Kidney (tissue), 14 donors: Measurements from ENCODE around the gene ST6GALNAC5. TPM values are rescaled to one million over a fixed set of nuclear protein-coding genes. Genes with fewer than 3 reads are reported as not detected.

Experiments
- DNase-seq, 5 donors: peaks; one replicate each; pipeline ENCODE4 v3.0.0-alpha.2; 2013 to 2020
- FAIRE-seq: peaks from 2 replicates; lab custom pipeline; 2012; peaks lifted over from hg19 to GRCh38; lab: Jason Lieb, UNC
- H3K27ac ChIP-seq, 2 donors: one replicate each; pipeline ENCODE4 v1.7.0; 2013; ENCODE audit warnings: low read depth in 2 of 2, low read length in 2 of 2, inconsistent platforms in 1 of 2
- H3K27me3 ChIP-seq: one replicate; pipeline ENCODE4 v1.7.1; 2013; ENCODE audit warnings: low read length, inconsistent platforms; ENCODE audit not compliant: control insufficient read depth, insufficient read depth
- H3K36me3 ChIP-seq, 3 donors: one replicate each; pipeline versions ENCODE4 v1.7.0 to v1.7.1; 2013; ENCODE audit warnings: low read length in 3 of 3, control low read depth in 1 of 3, inconsistent platforms in 1 of 3; ENCODE audit not compliant: insufficient read depth in 3 of 3, control insufficient read depth in 2 of 3
- H3K4me1 ChIP-seq, 3 donors: one replicate each; pipeline versions ENCODE4 v1.7.0 to v1.7.1; 2013; ENCODE audit warnings: low read length in 3 of 3, inconsistent platforms in 1 of 3, low read depth in 1 of 3; ENCODE audit not compliant: control insufficient read depth in 2 of 3, insufficient read depth in 2 of 3
- H3K4me3 ChIP-seq, 3 donors: one replicate each; pipeline versions ENCODE4 v1.7.0 to v1.8.1; 2013; ENCODE audit warnings: low read length in 3 of 3, control low read depth in 1 of 3, inconsistent platforms in 1 of 3
- H3K9ac ChIP-seq, 3 donors: one replicate each; pipeline versions ENCODE4 v1.7.0 to v1.7.1; 2013; ENCODE audit warnings: low read length in 3 of 3, control low read depth in 1 of 3, inconsistent platforms in 1 of 3
- H3K9me3 ChIP-seq, 3 donors: one replicate each; pipeline versions ENCODE4 v1.7.0 to v1.7.1; 2013; ENCODE audit warnings: low read length in 3 of 3, control low read depth in 1 of 3, inconsistent platforms in 1 of 3; ENCODE audit not compliant: control insufficient read depth in 2 of 3, insufficient read depth in 1 of 3
- intact Hi-C: fragments of 100-400 bp; cut with DNase I; formaldehyde crosslinking; loops from one replicate; pipeline ENCODE4 v1.11.1; 2022
- polyA plus RNA-seq: library from polyadenylated mRNA; stranded (reverse); fragments of 350-450 nt; fragmentation: Illumina TruSeq; extraction: RNeasy Lipid Tissue Mini Kit (QIAGEN cat#74804); gene quantifications from one replicate; pipeline ENCODE4 v1.2.3, GENCODE V29; 2014; ENCODE audit warnings: low read depth, low replicate concordance; ENCODE audit not compliant: insufficient read depth
- total RNA-seq: library from RNA; stranded (reverse); fragmentation: NEBNext Ultra II Directional; extraction: Animal tissue kit (Norgen Biotek cat#: 25700); gene quantifications from one replicate; pipeline ENCODE4 v1.2.1, GENCODE V29; 2021
- TF ChIP-seq, protein P1 (sequence below): IDR thresholded peaks from 3 replicates; pipeline ENCODE4 v1.5.1; 2012; ENCODE audit warnings: mild to moderate bottlenecking, moderate library complexity, borderline replicate concordance; ENCODE audit not compliant: insufficient read depth; ENCODE audit errors: extremely low read depth
- donor health status: control.
- donor health status: control.
- donor health status: control.
- donor health status: control.
- donor health status: control.
- donor health status: DM: yes; HTN: yes; CAD: no.
- donor health status: Normal renal cell carcinoma (clear cell type).

ST6GALNAC5 gene
- total and polyA plus RNA-seq, 2 donors from 2014 or later, result 0.34 to 0.50 TPM

DNA sequence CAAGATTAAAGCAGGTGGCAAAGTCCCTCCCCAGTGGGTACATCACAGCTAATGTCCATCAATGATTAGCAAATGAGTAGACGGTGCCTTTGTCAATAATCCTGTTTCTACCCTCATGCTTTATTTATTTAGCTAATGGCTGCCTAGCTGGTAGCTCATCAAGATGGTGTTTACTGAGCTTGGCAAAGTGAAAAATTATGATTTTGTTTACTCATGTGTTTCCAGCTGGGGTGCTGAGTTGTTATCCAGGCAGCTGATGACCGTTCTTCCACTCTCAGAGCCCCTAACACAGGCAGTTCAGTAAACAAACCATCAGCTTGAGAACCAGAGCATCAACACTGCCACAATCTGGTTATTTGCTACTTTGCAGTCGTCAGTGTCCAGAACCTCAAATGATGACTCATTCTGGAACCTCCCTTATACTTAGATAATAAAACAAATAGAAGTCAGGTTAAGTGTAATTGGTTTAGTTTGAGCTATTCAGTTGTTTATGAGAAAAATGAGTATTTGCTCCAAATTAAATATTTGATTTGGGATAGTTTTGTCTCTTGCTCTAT, 163.9 kb downstream of the ST6GALNAC5 start:
- Histone ChIP-seq H3K27me3 (no peaks in the 10 kb centered on the region), H3K36me3 (no peaks in the 10 kb centered on the region), H3K27ac (no peak overlapping the region), H3K9me3 (no peaks in the 10 kb centered on the region), H3K4me3 (no peak overlapping the region), H3K4me1 (no peaks in the 10 kb centered on the region), H3K9ac (no peak overlapping the region)
- DNase-seq (no peak), FAIRE-seq (no peak)
- intact Hi-C loops, result no loop called here
- TF ChIP-seq, protein P1, sequence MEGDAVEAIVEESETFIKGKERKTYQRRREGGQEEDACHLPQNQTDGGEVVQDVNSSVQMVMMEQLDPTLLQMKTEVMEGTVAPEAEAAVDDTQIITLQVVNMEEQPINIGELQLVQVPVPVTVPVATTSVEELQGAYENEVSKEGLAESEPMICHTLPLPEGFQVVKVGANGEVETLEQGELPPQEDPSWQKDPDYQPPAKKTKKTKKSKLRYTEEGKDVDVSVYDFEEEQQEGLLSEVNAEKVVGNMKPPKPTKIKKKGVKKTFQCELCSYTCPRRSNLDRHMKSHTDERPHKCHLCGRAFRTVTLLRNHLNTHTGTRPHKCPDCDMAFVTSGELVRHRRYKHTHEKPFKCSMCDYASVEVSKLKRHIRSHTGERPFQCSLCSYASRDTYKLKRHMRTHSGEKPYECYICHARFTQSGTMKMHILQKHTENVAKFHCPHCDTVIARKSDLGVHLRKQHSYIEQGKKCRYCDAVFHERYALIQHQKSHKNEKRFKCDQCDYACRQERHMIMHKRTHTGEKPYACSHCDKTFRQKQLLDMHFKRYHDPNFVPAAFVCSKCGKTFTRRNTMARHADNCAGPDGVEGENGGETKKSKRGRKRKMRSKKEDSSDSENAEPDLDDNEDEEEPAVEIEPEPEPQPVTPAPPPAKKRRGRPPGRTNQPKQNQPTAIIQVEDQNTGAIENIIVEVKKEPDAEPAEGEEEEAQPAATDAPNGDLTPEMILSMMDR, result no peak

DNA sequence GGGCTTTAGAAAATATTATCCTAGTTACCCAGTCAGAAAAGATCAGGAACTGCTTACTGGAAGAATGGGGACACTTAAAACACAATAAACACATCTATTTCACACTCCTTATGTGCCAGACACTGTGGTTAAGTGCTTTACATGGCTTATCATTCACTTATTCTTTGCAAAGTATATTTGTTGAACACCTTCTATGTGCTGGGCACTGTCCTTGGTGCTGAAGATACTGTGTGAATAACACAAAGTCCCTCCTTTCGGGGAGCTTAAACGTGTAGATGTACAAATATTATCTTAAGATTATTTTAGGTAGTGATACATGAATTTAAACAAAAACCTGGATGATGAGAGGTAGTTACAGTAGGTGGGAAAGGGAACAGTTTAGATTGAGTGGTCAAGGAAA, 169.3 kb downstream of the ST6GALNAC5 start:
- Histone ChIP-seq H3K27me3 (no peaks in the 10 kb centered on the region), H3K27ac (no peak overlapping the region), H3K9ac (no peak overlapping the region), H3K4me1 (no peaks in the 10 kb centered on the region), H3K4me3 (no peak overlapping the region), H3K36me3 (no peaks in the 10 kb centered on the region), H3K9me3 (peaks cover 0 to 4% (median 0%) of the 10 kb centered on the region in 3 donors)
- no peak for FAIRE-seq
- TF ChIP-seq, protein P1, result no peak
- DNase-seq, result peak in 1 of 5 donors; percentile 43
- intact Hi-C loops, result no loop called here

DNA sequence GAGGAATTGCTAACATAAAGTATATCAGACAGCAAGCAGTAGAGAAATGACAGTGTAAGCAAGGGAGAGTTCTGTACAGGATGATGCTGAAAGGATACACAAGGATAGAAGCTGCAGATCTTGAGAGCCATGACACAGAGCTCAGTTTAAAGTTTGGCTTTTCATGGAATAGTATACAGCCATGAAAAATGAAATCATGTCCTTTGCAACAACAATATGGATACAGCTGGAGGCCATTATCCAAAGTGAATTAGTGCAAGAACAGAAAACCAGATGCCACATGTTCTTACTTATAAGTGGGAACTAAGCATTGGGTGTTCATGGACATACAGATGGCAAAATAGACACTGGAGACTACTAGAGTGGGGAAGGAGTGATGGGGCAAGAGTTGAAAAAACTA, 169.8 kb downstream of the ST6GALNAC5 start:
- FAIRE-seq, result no peak
- H3K27me3 ChIP-seq, result no peaks in the 10 kb centered on the region

More for the DNA sequence above, 169.8 kb downstream of the ST6GALNAC5 start:
- DNase-seq, result no peak
- intact Hi-C loops, result no loop called here
- Histone ChIP-seq H3K9me3 (peaks cover 0 to 4% (median 0%) of the 10 kb centered on the region in 3 donors), H3K27ac (no peak overlapping the region), H3K4me3 (no peak overlapping the region), H3K36me3 (no peaks in the 10 kb centered on the region), H3K4me1 (no peaks in the 10 kb centered on the region), H3K9ac (no peak overlapping the region)
- TF ChIP-seq, protein P1, result no peak
